Measurements from ENCODE around the gene LRRC8D. TPM values are rescaled to one million over a fixed set of nuclear protein-coding genes. Genes with fewer than 3 reads are reported as not detected.

The LRRC8D gene
- total RNA-seq, 1 experiment from 2014 or later, result 15.0 TPM

GRCh38 chr1:89839516-89839915 lies 18.7 kb downstream of the LRRC8D start:
- H3K9me2 ChIP-seq (ENCODE audit: insufficient read depth), result no peaks in the 10 kb centered on the region
- DNase-seq (ENCODE audit: low read depth, low spot score) (no peak), ATAC-seq (no peak)
- intact Hi-C loops (cut with micrococcal nuclease), result no loop called here
- RAD21 ChIA-PET (ENCODE audit: low non-redundant PET in 1 of 2, low total read pairs in 2 of 2, uncharacterized antibody in 2 of 2, unreplicated experiment in 2 of 2), result no interaction called here
- no peaks in the 10 kb centered on the region for H4K20me1 ChIP-seq (ENCODE audit: insufficient read depth)
- H3K4me1 ChIP-seq (ENCODE audit: control insufficient read depth in 1 of 2, insufficient read depth in 2 of 2, low read length in 2 of 2), result peaks cover 11 to 17% of the 10 kb centered on the region in 2 experiments; a peak in 3 of 4 replicates
- no peak overlapping the region for H3K4me2 ChIP-seq (ENCODE audit: low read length)
- no TSS peak for BruUV-seq (replicated peaks)
- H3K9me3 ChIP-seq (ENCODE audit: control insufficient read depth in 1 of 2, insufficient read depth in 1 of 2, low read depth in 1 of 2, low read length in 2 of 2), result no peaks in the 10 kb centered on the region
- no peaks in the 10 kb centered on the region for H3K36me3 ChIP-seq (ENCODE audit: control insufficient read depth in 1 of 2, insufficient read depth in 2 of 2, low read length in 2 of 2)
- no peak overlapping the region for H3K9ac ChIP-seq (ENCODE audit: low read length)
- no peaks in the 10 kb centered on the region for H3K27me3 ChIP-seq (ENCODE audit: insufficient read depth, low read length)
- H3K27ac ChIP-seq (ENCODE audit: low read depth, low read length), result no peak overlapping the region
- no peak overlapping the region for H2AFZ ChIP-seq (ENCODE audit: low read depth, low read length, poor library complexity, severe bottlenecking)
- no peak overlapping the region for H3K4me3 ChIP-seq (replicated peaks in 1 of 2; ENCODE audit: low read depth in 1 of 2, low read length in 2 of 2)
- H3K79me2 ChIP-seq (ENCODE audit: insufficient read depth, low read length), result no peaks in the 10 kb centered on the region
- CTCF ChIA-PET, result no interaction called here
- TF ChIP-seq YY1 (IDR thresholded peaks at IDR 0.05; ENCODE audit: extremely low read depth, insufficient replicate concordance, low read depth, low read length), result no peak
- TF ChIP-seq TCF7L2 (IDR thresholded peaks at IDR 0.05; ENCODE audit: borderline replicate concordance, extremely low read depth, insufficient read depth, insufficient read length), result no peak
- no peak for TF ChIP-seq SRF (IDR thresholded peaks at IDR 0.05; ENCODE audit: low read depth)
- TF ChIP-seq SP1 (IDR thresholded peaks at IDR 0.05; ENCODE audit: low read depth), result no peak
- no peak for TF ChIP-seq EZH2phosphoT487 (IDR thresholded peaks at IDR 0.05; ENCODE audit: borderline replicate concordance)
- TF ChIP-seq ZFX (IDR thresholded peaks at IDR 0.05), result no peak
- TF ChIP-seq REST (IDR thresholded peaks at IDR 0.05; ENCODE audit: low read depth), result no peak
- no peak for TF ChIP-seq POLR2AphosphoS5 (IDR thresholded peaks at IDR 0.05; ENCODE audit: low read depth, low read length)
- no peak for TF ChIP-seq ATF3 (IDR thresholded peaks at IDR 0.05)
- TF ChIP-seq ZBTB33 (IDR thresholded peaks at IDR 0.05; ENCODE audit: extremely low read depth, insufficient replicate concordance, low read length), result no peak
- TF ChIP-seq EGR1 (IDR thresholded peaks at IDR 0.05; ENCODE audit: low read depth), result no peak
- no peak for TF ChIP-seq EZH2 (IDR thresholded peaks at IDR 0.05)
- TF ChIP-seq CEBPB (IDR thresholded peaks at IDR 0.05; ENCODE audit: low read depth), result no peak
- no peak for TF ChIP-seq CTCF (IDR thresholded peaks at IDR 0.05 in 2 of 3, conservative IDR thresholded peaks at IDR 0.05 in 1 of 3; ENCODE audit: borderline replicate concordance in 1 of 3, insufficient read depth in 1 of 3, low read depth in 2 of 3, low read length in 2 of 3)
- TF ChIP-seq FOSL1 (IDR thresholded peaks at IDR 0.05; ENCODE audit: low read depth), result no peak
- TF ChIP-seq POLR2A (IDR thresholded peaks at IDR 0.05; ENCODE audit: borderline replicate concordance, extremely low read depth, insufficient read depth, insufficient read length), result no peak
- TF ChIP-seq SIN3A (IDR thresholded peaks at IDR 0.05; ENCODE audit: low read depth), result no peak
- no peak for TF ChIP-seq CBX3 (IDR thresholded peaks at IDR 0.05; ENCODE audit: low read depth)
- no peak for TF ChIP-seq JUND (IDR thresholded peaks at IDR 0.05)
- no peak for TF ChIP-seq MAX (IDR thresholded peaks at IDR 0.05)
- POLR2A ChIA-PET, result no interaction called here

All from HCT116 (cell line).